Activated effector memory CD4-positive, alpha-beta T cell treated with anti-CD3 and anti-CD28 coated beads, Interleukin-2, amount 50 U/mL, for 16 hours (primary cell): ENCODE measurements around the gene NKPD1.
"Not testable (repeated sequence)": the region's sequence is repeated elsewhere in the genome, so short reads cannot be mapped to it uniquely, and the experiment has no call there.

Experiments used
- DNase-seq: peaks from one replicate; pipeline ENCODE4 v3.0.0-alpha.2; 2020

NKPD1 gene

DNA sequence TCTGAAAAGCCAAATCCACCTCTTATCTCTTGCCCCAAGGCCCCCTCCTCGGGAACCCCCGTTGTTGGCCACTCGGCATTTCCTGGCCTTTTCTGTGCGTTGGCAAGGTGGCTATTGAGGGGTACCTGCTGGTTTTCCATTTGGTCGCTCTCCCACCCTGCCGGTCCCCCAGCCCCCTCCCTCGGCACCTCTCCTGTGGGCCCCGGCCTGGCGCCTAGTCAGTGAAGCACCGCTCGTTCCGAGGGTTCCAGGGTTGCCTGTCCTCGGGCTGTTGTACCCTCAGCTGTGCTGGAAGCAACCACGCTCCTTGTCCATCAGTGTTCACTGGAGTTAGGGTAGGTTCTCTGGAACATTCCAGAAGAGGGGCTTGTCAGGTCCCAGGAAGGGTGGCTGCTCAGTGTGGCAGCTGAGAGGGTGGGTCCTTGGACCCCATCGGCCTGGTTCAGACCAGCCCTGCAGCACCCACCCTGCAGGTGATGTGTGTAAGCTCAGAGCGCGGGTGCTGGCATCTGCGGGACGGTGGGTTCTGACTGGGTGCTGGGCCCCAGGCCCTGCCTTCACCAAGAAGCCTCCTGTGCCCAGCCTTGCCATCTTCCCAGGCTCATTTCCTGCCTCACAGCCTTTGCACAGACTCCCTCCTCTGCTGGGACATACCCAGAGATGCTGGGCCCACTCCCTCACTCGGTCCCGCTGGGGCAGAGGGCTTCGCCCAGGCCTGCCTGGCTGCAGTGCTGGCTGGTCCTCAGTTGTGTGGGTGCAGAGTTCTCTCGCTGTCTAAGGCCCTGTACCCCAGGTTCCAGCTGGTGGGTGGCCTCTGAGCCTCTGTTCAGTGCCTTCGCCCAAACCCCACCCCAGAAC, 21.3 kb downstream of the NKPD1 start:
- no peak for DNase-seq

- DNase-seq = no peak
Observed at GRCh38 chr19:45138303-45138751, 22.5 kb downstream of the NKPD1 start.

- no peak for DNase-seq
Observed at GRCh38 chr19:45137179-45137761, 23.5 kb downstream of the NKPD1 start.

GRCh38 chr19:45136507-45137178, 24.1 kb downstream of the NKPD1 start:
- DNase-seq = no peak

DNA sequence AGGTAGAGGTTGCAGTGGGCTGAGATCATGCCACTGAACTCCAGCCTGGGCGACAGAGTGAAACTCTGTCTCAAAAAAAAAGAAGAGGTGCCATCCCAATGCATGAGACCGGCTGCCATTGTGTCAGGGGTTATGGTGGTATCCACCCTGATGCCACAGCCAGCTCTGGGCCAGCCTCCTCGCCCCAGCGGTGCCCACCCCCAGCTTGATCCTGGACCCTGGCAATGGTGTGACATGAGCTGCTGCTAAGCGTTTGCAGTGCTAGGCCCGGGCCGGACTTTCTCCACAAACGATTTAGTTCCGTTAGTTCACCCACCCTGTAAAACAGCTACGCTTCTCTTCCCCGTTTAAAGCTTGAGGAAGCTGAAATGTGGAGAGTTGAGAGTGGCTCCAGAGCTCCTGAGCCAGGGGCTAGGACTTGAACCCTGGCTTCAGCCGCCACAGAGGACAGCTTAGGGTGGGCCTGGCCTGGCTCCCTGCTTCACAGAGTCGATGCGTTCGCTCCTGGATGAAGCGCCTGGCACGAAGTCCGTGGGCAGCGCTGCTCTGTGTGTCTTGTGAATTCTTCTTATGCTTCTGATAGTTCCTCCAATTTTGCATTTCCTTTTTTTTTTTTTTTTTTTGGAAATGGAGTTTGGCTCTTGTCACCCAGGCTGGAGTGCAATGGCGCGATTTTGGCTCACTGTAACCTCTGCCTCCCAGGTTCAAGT, 25.5 kb downstream of the NKPD1 start:
- no peak for DNase-seq

DNA sequence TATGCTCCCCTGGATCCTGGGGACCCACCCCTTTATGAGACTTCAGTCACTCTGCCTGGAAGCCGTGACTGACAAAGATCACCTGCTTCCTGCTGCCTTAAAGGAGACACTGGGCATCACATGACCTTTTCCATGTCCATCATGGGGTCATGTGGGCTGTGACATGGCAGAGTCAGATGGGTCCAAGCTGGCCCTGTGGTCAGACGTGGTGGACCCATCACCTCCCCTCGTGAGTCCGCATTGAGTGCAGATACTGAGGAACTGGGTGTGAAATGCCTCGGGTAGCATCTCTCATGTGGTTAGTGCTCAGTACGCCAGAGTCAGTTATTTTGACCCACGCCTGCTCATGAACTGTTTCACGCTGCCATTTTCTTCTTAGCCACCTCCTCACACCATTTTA, 27.1 kb downstream of the NKPD1 start:
- DNase-seq = no peak

DNA sequence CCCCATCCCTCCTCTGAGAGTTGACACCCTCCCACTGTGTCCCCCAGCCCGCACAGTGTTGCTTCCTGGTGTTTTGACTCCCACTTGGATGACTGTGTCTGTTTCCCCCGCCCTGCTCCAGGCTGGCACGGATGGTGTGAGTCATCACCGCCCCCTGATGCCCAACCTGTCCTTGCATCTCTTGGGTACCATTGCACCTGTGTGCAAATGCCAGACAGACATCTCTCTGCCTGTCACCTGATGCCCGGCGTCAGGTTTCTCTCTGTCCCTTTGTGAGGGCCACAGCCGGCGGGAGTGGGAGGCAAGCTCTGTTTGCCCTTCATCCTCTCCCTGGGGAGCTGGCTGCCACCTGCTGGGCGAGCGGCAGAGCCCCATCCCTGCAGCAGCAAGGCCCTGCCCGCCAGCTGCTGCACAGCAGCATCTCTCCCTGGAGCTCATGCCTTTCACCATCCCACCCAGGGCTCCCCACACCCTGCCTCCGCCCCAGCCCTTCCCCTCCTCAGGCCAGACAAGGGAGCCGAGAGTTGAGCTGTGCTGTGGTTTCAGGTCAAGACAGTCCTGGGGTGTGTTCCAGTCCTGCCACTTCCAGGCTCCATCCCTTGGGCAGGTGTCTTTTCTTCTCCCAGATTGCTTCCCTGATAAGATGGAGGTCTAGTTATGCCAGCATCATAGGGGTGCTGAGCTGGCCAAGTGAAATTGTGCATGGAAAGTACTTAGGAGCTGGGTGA, 29.7 kb downstream of the NKPD1 start:
- DNase-seq = peak; percentile 70

DNA sequence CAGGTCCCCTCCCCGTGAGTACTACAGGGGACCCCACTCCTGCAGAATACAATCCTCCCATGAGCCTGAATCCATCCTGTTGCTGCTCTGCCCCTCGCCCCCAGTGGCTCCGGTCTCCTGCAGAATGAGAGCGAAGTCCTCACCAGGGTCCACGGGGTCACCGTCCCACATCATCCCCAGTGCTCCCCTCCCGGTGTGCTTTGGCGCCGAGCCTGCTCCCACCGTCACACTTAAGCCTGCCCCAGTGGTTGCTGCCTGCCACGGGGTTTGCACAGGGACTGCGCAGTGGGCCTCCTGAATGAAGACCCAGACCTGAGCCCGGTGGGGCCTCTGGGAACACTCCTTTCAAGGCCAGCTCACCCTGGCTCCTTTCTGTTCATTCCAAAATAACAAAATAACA, 30.5 kb downstream of the NKPD1 start:
- DNase-seq = no peak

DNA sequence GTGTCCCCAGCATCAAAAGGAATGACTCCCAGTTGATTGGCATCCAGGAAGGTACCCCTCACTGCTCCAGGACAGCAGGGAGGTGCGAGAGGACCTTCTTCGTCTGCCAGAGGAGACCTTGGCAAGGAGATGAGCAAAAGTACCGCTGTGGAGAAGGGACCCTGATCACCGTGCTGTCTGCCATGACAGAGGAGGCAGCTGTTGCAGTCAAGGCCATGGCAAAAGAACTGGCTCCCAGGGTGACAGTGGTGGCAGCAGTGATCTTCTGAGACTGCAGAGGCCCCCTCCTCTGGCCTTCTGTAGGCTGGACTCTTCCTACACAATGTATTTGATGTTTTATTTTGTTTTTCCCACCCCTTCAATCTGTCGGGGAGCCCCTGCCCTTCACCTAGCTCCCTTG, 32.0 kb downstream of the NKPD1 start:
- no peak for DNase-seq

- no peak for DNase-seq
Observed at GRCh38 chr19:45128146-45128545, 32.6 kb downstream of the NKPD1 start.

GRCh38 chr19:45126654-45127053, 34.1 kb downstream of the NKPD1 start:
- DNase-seq = no peak

- DNase-seq = peak; percentile 86
Observed at GRCh38 chr19:45125975-45126493, 34.7 kb downstream of the NKPD1 start.

DNA sequence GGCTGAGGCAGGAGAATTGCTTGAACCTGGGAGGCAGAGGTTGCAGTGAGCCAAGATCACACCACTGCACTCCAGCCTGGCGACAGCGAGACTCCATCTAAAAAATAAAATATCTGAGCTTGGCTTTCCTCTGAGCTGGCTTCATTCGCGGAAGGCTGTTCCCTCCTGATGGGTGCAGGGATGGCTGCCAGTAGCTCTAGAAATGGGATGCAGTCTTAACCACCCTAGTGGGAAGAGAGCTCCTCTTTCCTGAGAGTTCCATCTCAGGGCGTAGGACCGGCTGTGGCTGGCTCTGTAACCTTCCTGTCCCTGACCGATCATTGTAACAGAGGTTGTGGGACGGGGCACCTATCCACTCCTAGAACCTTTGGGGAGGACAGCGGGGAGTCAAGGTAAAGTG, 35.4 kb downstream of the NKPD1 start:
- no peak for DNase-seq

GRCh38 chr19:45124021-45124420, 36.8 kb downstream of the NKPD1 start:
- DNase-seq = no peak

GRCh38 chr19:45123440-45123850, 37.3 kb downstream of the NKPD1 start:
- DNase-seq = no peak

DNA sequence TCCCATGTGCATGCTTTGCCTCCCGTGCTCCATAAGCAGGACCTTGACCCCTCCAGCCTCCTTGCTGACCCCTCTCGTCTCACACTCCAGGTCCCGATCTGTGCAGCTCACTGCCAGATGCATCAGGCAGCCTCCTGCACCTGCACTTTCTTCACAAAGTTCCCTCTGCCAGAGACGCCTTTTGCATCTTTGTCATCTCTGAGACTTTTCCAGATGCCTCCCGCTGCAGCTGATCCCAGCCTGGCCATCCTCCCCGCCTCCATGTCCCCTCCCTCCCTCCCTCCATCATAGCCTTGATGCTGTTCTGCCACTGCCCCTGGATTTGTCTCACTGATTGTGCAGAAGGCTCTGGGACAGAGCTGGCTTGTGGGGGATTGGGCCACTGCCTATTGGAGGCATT, 38.0 kb downstream of the NKPD1 start:
- no peak for DNase-seq

GRCh38 chr19:45121827-45122345, 38.9 kb downstream of the NKPD1 start:
- DNase-seq = no peak

DNA sequence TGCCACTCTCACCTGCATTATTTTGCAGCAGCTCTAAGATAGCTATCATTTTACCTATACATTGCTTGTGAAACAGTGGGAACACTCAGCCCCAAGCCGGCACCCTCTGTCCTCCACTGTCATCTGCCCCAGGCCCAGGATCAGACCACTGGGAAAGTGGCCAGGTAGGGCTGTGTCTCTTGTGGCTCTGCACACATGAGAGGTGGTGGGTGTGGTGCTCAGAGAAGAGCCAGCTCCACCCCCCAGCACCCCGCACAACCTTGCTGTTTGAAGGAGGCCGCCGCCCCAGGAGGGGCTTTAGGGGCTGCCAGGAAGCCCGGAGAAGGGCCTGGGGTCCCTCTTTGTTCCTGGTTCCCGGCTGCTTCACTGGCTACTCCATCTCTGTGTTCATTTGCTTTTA, 41.2 kb downstream of the NKPD1 start:
- DNase-seq = no peak

GRCh38 chr19:45118591-45119355, 42.0 kb downstream of the NKPD1 start:
- DNase-seq = not testable (repeated sequence)

GRCh38 chr19:45118106-45118505, 42.7 kb downstream of the NKPD1 start:
- DNase-seq = no peak

- DNase-seq = no peak
Observed at GRCh38 chr19:45117671-45118070, 43.1 kb downstream of the NKPD1 start.
